Stimulated activated CD4-positive, alpha-beta T cell treated with anti-CD3 and anti-CD28 coated beads, Interleukin-4, amount 100 ng/mL, for 4 hours (primary cell): ENCODE measurements around the gene ZNF587B.
"Not testable (repeated sequence)": the region's sequence is repeated elsewhere in the genome, so short reads cannot be mapped to it uniquely, and the experiment has no call there.

ENCODE experiments used
- DNase-seq, 2 experiments: peaks; one replicate each; pipeline ENCODE4 v3.0.0-alpha.2; 2020

Gene ZNF587B

DNA sequence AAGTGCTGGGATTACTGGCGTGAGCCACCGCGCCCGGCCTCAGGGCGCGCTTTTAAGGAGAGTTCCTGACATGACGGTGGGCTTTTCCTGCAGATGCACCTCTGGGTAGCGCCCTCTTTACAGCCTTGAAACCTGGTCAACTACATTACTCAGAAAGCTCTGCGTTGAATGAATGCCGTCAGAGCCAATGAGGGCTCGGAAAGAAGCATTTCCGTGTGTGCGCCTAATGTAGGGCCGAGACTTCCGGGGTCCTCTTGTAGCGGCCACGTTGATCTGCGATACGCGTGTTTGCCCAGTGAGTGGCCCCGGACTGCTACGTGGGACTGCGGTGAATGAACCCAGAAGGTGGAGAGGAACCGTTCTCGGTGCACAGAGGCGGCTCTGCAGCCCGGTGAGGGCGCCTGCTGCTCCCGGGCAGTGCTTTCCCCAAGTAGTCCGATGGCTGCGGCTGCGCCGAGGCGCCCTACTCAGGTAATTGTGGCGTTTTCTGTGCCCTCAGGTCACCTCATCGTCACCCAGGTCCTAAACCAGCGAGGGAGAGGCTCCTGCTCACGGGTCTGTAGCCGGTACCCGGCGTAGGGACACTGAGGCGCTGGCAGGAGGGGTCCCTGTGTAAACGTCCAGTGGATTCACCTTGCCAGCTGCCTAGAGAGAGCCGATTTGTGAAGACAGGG is 10.5 kb upstream of the ZNF587B start:
- DNase-seq: peak; percentile 66 to 79

DNA sequence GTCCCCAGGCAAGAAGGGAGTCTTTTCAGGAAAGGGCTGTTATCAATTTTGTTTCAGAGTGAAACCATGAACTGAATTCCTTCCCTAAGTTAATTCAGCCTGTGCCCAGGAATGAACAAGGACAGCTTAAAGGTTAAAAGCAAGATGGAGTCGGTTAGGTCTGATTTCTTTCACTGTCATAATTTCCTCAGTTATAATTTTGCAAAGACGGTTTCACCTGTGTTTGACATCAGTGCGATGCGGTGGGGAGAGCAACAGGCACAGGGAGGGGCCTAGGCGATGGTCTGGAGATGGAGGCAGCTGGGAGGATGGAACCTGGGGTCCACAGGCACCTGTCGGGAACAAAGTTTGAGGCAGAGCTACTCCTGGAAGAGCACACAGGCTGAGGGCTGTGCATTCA is 9.5 kb upstream of the ZNF587B start:
- DNase-seq: no peak

GRCh38 chr19:57821095-57821494 is 9.0 kb upstream of the ZNF587B start:
- DNase-seq: not testable (repeated sequence)

DNA sequence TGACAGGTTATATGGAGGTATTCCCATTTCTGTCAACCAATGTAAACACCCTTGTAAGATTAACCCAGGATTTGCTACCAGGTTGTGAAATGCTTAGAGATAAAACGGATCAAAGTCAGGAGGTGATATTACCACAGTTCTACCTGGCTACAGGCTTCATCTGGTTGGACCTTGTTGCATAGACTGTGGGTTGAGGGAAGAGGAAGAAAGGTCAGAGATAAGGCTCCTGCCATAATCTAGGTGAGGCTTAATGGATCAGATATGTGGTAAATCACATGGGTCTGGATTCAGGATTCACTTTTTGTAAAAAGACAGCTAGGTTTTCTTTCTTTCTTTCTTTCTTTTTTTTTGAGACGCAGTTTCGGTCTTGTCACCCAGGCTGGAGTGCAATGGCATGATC is 8.6 kb upstream of the ZNF587B start:
- DNase-seq: not testable (repeated sequence)

DNA sequence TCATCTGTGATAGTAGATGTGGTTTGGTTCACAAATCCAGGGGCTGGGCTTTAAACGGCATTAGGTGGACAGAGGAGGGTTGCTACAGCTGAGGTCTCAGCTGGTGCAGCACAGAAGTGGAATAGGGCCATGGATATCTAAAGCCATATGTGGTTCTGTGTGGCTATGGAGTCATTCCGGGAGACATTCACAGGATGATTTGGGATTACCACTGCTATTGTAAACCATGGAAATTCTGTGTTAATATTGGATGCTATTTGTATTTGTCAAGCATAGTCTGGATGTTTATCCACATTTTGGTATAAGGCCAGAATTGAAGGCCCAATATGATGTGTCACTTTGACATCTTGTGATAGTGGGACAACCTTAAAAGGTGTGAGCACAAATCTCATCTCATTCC is 6.9 kb upstream of the ZNF587B start:
- DNase-seq: not testable (repeated sequence)

DNA sequence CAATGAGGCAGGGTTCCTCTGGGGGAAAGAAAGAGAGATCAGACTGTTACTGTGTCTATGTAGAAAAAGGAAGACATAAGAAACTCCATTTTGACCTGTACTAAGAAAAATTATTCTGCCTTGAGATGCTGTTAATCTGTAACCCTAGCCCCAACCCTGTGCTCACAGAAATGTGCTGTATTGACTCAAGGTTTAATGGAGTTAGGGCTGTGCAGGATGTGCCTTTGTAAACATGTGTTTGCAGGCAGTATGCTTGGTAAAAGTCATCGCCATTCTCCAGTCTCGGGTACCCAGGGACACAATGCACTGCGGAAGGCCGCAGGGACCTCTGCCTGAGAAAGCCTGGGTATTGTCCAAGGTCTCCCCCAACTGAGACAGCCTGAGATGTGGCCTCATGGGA is 6.5 kb upstream of the ZNF587B start:
- DNase-seq: not testable (repeated sequence)

GRCh38 chr19:57825511-57825910 is 4.6 kb upstream of the ZNF587B start:
- no peak for DNase-seq

- no peak for DNase-seq
These were observed 783 bp upstream of the ZNF587B start for GRCh38 chr19:57829316-57829715.

GRCh38 chr19:57836991-57837390 is 6.9 kb downstream of the ZNF587B start:
- DNase-seq: not testable (repeated sequence)

GRCh38 chr19:57838622-57839191 is 8.6 kb downstream of the ZNF587B start:
- not testable (repeated sequence) for DNase-seq

- no peak for DNase-seq
These were observed 11.1 kb downstream of the ZNF587B start for GRCh38 chr19:57841122-57841763.

- DNase-seq: not testable (repeated sequence)
These were observed 17.1 kb downstream of the ZNF587B start for GRCh38 chr19:57847164-57847563.

DNA sequence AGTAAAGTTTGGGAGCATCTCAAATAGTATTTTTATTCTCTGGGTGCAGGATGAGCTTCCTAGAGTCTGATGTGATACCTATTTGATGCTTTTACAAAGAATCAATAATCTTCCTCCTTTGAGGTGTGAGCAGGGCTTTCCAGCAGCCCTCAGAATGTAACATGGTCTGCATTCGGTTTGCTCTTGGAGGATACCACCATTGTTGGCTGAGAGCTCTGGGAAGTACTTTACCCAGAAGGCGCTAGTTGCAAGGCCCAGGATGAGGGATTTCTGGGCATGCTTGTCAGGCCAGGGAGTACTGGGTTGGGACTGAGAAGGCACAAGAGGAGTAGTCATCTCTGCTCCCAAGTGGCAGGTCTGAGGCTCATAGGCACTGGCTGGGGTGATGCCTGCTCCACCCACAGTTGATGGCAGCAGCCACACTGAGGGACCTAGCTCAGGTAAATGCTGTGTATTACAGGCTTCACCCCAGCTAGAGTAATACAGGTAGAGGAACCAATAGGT is 19.1 kb downstream of the ZNF587B start:
- DNase-seq: not testable (repeated sequence)

- DNase-seq: peak; percentile 61 to 80
These were observed 19.8 kb downstream of the ZNF587B start, which contains the start of gene ZNF587 for GRCh38 chr19:57849666-57850473. Gene ZNF587, plus strand, starts transcription at chr19:57849859. Its CDS starts 180 bp downstream, at chr19:57850039.

DNA sequence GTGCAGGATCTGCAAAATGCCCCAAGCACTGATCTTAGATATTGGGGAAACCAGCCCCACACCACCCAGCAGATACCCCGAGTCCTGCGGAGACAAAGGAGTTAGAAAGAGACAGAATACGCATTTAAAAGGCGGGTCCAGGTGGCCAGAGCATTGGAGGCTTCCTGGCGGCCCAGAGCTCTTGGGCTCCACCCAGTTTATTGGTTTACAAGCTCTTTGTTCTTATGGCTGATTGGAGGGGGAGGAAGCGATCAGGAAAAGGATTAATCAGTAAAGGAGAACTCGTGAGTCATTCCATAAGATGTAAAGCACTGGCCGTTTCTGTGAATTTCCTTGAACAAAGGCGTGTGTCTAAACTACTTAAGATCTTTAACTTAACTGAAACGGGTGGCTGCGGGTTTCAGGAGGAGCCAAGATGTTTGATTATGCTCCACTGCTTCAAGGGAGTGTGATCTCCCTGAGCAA is 20.5 kb downstream of the ZNF587B start:
- no peak for DNase-seq

DNA sequence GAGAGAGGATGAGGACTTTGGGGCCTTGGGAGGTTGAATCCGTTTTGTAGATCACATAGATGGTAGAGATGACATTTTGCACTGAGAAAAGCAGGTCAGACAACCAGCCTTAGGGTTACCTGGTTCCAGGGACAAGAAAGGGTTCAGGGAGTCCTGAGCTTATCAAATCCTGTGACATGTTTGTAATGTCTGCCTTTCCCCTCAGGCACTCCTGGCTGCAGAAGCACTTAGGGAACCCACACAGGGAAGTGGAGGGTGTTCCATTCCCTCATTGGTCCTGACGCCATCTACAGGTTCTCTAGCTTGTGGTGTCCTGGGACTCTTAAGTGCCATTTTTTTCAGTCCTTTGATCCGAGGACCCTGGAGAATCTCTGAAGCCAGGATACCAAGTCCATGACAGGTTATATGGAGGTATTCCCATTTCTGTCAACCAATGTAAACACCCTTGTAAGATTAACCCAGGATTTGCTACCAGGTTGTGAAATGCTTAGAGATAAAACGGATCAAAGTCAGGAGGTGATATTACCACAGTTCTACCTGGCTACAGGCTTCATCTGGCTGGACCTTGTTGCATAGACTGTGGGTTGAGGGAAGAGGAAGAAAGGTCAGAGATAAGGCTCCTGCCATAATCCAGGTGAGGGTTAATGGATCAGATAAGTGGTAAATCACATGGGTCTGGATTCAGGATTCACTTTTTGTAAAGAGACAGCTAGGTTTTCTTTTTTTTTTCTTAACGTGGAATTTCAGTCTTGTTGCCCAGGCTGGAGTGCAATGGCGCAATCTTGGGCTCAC is 21.9 kb downstream of the ZNF587B start:
- DNase-seq: not testable (repeated sequence)

- DNase-seq: not testable (repeated sequence)
These were observed 24.0 kb downstream of the ZNF587B start for GRCh38 chr19:57854117-57854516.

- DNase-seq: not testable (repeated sequence)
These were observed 32.3 kb downstream of the ZNF587B start for GRCh38 chr19:57862351-57862750.

DNA sequence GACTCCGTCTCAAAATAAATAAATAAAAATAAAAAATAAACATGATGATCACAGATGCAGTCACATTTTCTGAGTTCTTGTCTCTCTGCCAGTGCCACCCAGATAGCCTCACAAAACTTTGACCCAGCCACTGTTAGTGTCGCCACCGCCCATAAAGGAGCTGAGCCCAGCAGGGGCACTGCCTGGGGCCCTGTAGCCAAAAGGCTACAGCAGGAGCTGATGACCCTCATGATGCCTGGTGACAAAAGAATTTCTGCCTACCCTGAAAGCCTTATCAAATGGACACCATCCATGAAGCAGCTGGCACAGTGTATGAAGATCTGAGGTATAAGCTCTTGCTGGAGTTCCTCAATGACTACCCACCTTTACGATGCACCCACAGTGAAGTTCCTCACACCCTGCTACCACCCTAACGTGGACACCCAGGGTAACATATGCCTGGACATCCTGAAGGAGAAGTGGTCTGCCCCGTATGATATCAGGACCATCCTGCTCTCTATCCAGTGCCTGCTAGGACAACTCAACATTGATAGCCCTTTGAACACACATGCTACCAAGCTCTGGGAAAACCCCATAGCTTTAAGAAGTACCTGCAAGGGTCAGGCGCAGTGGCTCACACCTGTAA is 37.9 kb downstream of the ZNF587B start:
- no peak for DNase-seq

- not testable (repeated sequence) for DNase-seq
These were observed 39.6 kb downstream of the ZNF587B start for GRCh38 chr19:57869655-57870054.

GRCh38 chr19:57870225-57870624 is 40.1 kb downstream of the ZNF587B start:
- no peak for DNase-seq

DNA sequence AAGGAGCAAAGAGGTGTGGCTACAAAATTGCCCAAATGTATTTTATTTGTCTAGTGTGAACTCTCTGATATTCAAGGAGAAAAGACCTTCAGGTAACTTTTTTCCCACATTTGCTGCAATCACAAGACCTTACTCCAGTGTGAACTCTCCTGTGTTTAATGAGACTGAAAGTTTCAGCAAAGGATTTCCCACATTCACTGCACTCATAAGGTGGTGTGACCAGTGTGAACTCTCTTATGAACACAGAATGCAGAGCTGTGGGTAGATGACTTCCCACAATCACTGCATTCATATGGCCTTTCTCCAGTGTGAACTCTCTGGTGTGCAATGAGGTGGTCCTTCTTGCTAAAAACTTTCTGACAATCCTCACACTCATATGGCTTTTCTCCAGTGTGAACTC is 42.4 kb downstream of the ZNF587B start:
- DNase-seq: no peak
